HepG2 (cell line): ENCODE measurements around the gene FLOT2. TPM values are rescaled to one million over a fixed set of nuclear protein-coding genes. Genes with fewer than 3 reads are reported as not detected.

Source experiments
- ATAC-seq: fragments of 200-7000 bp; cut with Tn5 transposase; 3 replicates; pipeline ENCODE4 v1.9.1; 2020; ENCODE audit warnings: mild to moderate bottlenecking, moderate library complexity
- BruUV-seq: library from RNA; stranded (reverse); fragments of 400-500 nt; replicated peaks from 2 replicates; lab custom pipeline; 2021; lab: Mats Ljungman, UMichigan
- CTCF ChIA-PET: fragments of 300-600 bp; formaldehyde crosslinking; extraction: SDS; loops from one replicate; lab custom pipeline; 2021; ENCODE audit warnings: low total read pairs, inconsistent platforms, low intra/inter-chr PET ratio; lab: Yijun Ruan, JAX
- POLR2A ChIA-PET: fragments of 350-600 bp; sonication (Branson Sonifier 250); formaldehyde crosslinking; loops from one replicate; lab custom pipeline; 2020; ENCODE audit warnings: antibody characterized with exemption, inconsistent platforms; lab: Yijun Ruan, JAX
- DNase-seq: peaks from one replicate; pipeline ENCODE4 v3.0.0-alpha.2; 2015; ENCODE audit warnings: low spot score
- FAIRE-seq: peaks from 3 replicates; lab custom pipeline; 2011; peaks lifted over from hg19 to GRCh38; lab: Jason Lieb, UNC
- H2AFZ ChIP-seq: one replicate; pipeline ENCODE4 v1.6.1; 2011; ENCODE audit warnings: low read length, inconsistent platforms
- H3K27ac ChIP-seq: fragments of 300-600 bp; 3 replicates; pipeline ENCODE4 v1.8.0; 2011; ENCODE audit warnings: mixed run types, mild to moderate bottlenecking, mixed read lengths, low read length, inconsistent platforms; ENCODE audit not compliant: insufficient read depth; ENCODE audit errors: extremely low read length
- H3K27me3 ChIP-seq, 2 experiments: fragments of 200-600 bp in 1 of 2; 2 replicates in 1 of 2; 3 replicates in 1 of 2; pipeline versions ENCODE4 v1.6.0 to v1.8.0; 2011; ENCODE audit warnings: low read length in 2 of 2, mild to moderate bottlenecking in 2 of 2, moderate library complexity in 2 of 2, inconsistent platforms in 1 of 2; ENCODE audit not compliant: insufficient read depth in 2 of 2, control insufficient read depth in 1 of 2
- H3K36me3 ChIP-seq, 2 experiments: fragments of 200-600 bp in 1 of 2; replicated peaks in 1 of 2; 2 replicates in 1 of 2; 3 replicates in 1 of 2; pipeline versions ENCODE4 v1.5.1 to v1.8.0; 2011; ENCODE audit warnings: low read length in 2 of 2, inconsistent platforms in 1 of 2; ENCODE audit not compliant: insufficient read depth in 2 of 2, control insufficient read depth in 1 of 2
- H3K4me1 ChIP-seq: 2 replicates; pipeline ENCODE4 v1.5.1; 2012; ENCODE audit warnings: low read length, inconsistent platforms; ENCODE audit not compliant: insufficient read depth
- H3K4me2 ChIP-seq: 2 replicates; pipeline ENCODE4 v1.6.0; 2011; ENCODE audit warnings: low read depth, low read length, inconsistent platforms
- H3K4me3 ChIP-seq, 3 experiments: fragments of 200-600 bp in 1 of 3; sonication (generic), shearing (Covaris generic) in 1 of 3; replicated peaks in 1 of 3; 2 replicates each; pipeline ENCODE4 v1.5.1; 2011 to 2016; ENCODE audit warnings: low read length in 3 of 3, inconsistent platforms in 2 of 3, low read depth in 2 of 3, mild to moderate bottlenecking in 2 of 3, control low read depth in 1 of 3, mixed read lengths in 1 of 3; ENCODE audit not compliant: insufficient read depth in 1 of 3
- H3K79me2 ChIP-seq: one replicate; pipeline ENCODE4 v1.6.1; 2011; ENCODE audit warnings: low read length, inconsistent platforms; ENCODE audit not compliant: insufficient read depth
- H3K9ac ChIP-seq: 2 replicates; pipeline ENCODE4 v1.6.0; 2011; ENCODE audit warnings: mild to moderate bottlenecking, low read depth, low read length, inconsistent platforms; ENCODE audit not compliant: insufficient read depth
- H3K9me3 ChIP-seq: 2 replicates; pipeline ENCODE4 v1.5.1; 2012; ENCODE audit warnings: mild to moderate bottlenecking, low read length
- H4K20me1 ChIP-seq: 2 replicates; pipeline ENCODE4 v1.6.0; 2011; ENCODE audit warnings: inconsistent platforms, mild to moderate bottlenecking, low read length, moderate library complexity; ENCODE audit not compliant: insufficient read depth
- CAMTA2 ChIP-seq: sonication (generic); formaldehyde crosslinking; IDR thresholded peaks from 2 replicates; pipeline ENCODE4 v1.4.0; 2020; ENCODE audit warnings: mild to moderate bottlenecking, missing genetic modification reagents, borderline replicate concordance
- CREB1 ChIP-seq, 2 experiments: fragments of 450-650 bp in 1 of 2; IDR thresholded peaks; 2 replicates each; pipeline ENCODE4 v1.6.1; 2016 to 2017; ENCODE audit warnings: control low read depth in 1 of 2, mild to moderate bottlenecking in 1 of 2, missing compliant biosample characterization in 1 of 2, missing genetic modification characterization in 1 of 2
- ETV6 ChIP-seq: sonication (generic); formaldehyde crosslinking; conservative IDR thresholded peaks from 2 replicates; pipeline ENCODE4 v1.4.0; 2020; ENCODE audit warnings: missing genetic modification reagents
- FOXO1 ChIP-seq: sonication (generic); formaldehyde crosslinking; IDR thresholded peaks from 2 replicates; pipeline ENCODE4 v1.4.0; 2020; ENCODE audit warnings: missing genetic modification reagents
- MTF1 ChIP-seq: sonication (generic); formaldehyde crosslinking; IDR thresholded peaks from 2 replicates; pipeline ENCODE4 v1.5.0; 2020; ENCODE audit warnings: missing genetic modification reagents
- NR2C2 ChIP-seq: sonication (generic); formaldehyde crosslinking; IDR thresholded peaks from 2 replicates; pipeline ENCODE4 v1.4.0; 2020; ENCODE audit warnings: missing genetic modification reagents, mild to moderate bottlenecking, moderate library complexity, borderline replicate concordance
- ZNF503 ChIP-seq: sonication (generic); formaldehyde crosslinking; IDR thresholded peaks from 2 replicates; pipeline ENCODE4 v1.4.0; 2020; ENCODE audit warnings: missing genetic modification reagents
- ZSCAN25 ChIP-seq: sonication (generic); formaldehyde crosslinking; IDR thresholded peaks from 2 replicates; pipeline ENCODE4 v1.8.0; 2022; ENCODE audit warnings: mild to moderate bottlenecking, missing genetic modification reagents
- WGBS: methylation state at CpG from one replicate; pipeline ENCODE4 v1.1.6; 2017; ENCODE audit warnings: low lambda C conversion rate; 5-methylcytosine and 5-hydroxymethylcytosine counted together
- in situ Hi-C: cut with HindIII; loops from 2 replicates; pipeline ENCODE4 v1.10.0; 2017; ENCODE audit warnings: low pct_unique_long_range_greater_than_20kb; ENCODE audit not compliant: extremely low pct_ligation_motif_present
- intact Hi-C: fragments of 100-400 bp; cut with micrococcal nuclease; formaldehyde crosslinking; loops from one replicate; pipeline ENCODE4 v1.10.0; 2022; ENCODE audit not compliant: unreplicated experiment
- polyA plus RNA-seq, 8 experiments: library from polyadenylated mRNA; depleted of rRNA in 3 of 8; stranded (reverse) in 7 of 8; unstranded in 1 of 8; fragments of >200 nt; fragmentation: Illumina TruSeq in 4 of 8; extraction: Trizol in 4 of 8; gene quantifications; 2 replicates each; pipeline versions ENCODE4 v1.2.1 to v1.2.3, GENCODE V29; 2011 to 2016; ENCODE audit warnings: low read depth in 4 of 8, missing spikeins in 1 of 8, mixed read lengths in 1 of 8; ENCODE audit not compliant: insufficient read depth in 1 of 8
- total RNA-seq, 5 experiments: library from RNA; depleted of rRNA; stranded (reverse); fragments of >200 nt; fragmentation: Illumina TruSeq; extraction: Trizol; gene quantifications; 2 replicates each; pipeline ENCODE4 v1.2.3, GENCODE V29; 2016; ENCODE audit warnings: low read depth in 1 of 5
- TF ChIP-seq, protein P1 (sequence below): sonication (generic); formaldehyde crosslinking; IDR thresholded peaks from 2 replicates; pipeline ENCODE4 v1.4.0; 2020; ENCODE audit warnings: missing genetic modification reagents
- TF ChIP-seq, protein P2 (sequence below): sonication (generic); formaldehyde crosslinking; IDR thresholded peaks from 2 replicates; pipeline ENCODE4 v1.8.0; 2022; ENCODE audit warnings: mild to moderate bottlenecking, missing genetic modification reagents, moderate library complexity

FLOT2 gene
- total and polyA plus RNA-seq, 2 of the 13 experiments (the other 11 are each of a cell fraction or from before 2014, with no cell fraction given): 54.3 to 54.5 TPM

GRCh38 chr17:28925912-28926365 is 28.4 kb upstream of the FLOT2 start:
- Histone ChIP-seq H3K4me3 (no peak overlapping the region), H3K9ac (no peak overlapping the region), H4K20me1 (peaks cover 7% of the 10 kb centered on the region; the same call in 1 of the 2 replicates), H3K27ac (no peak overlapping the region), H3K27me3 (no peaks in the 10 kb centered on the region), H2AFZ (no peak overlapping the region), H3K4me1 (no peaks in the 10 kb centered on the region), H3K9me3 (no peaks in the 10 kb centered on the region), H3K79me2 (peaks cover 42% of the 10 kb centered on the region), H3K4me2 (no peak overlapping the region), H3K36me3 (peaks cover 23 to 66% of the 10 kb centered on the region in 2 experiments)
- no peak for FAIRE-seq
- intact Hi-C loops: loop anchor here (10.0 kb wide), 1 partner anchor 1841 kb away; no protein-coding TSS in a partner anchor
- ATAC-seq: no peak
- CTCF ChIA-PET: no interaction called here
- BruUV-seq: no TSS peak
- no peak for TF ChIP-seq NR2C2
- 0 out of 2 replicates have a peak, but pooled peaks have one; percentile 28 for TF ChIP-seq CREB1 (IDR thresholded peaks at IDR 0.05)
- no peak for TF ChIP-seq CREB1 (CRISPR knock-in tag; IDR thresholded peaks at IDR 0.05)
- DNase-seq: no peak
- WGBS: 98% methylated on average over 2 of the region's 2 CpGs
- POLR2A ChIA-PET: no interaction called here
- in situ Hi-C loops: no loop called here

GRCh38 chr17:28920201-28920600 is 22.7 kb upstream of the FLOT2 start:
- no peak overlapping the region for H3K27ac ChIP-seq
- no peak overlapping the region for H3K4me3 ChIP-seq
- FAIRE-seq: no peak
- no peaks in the 10 kb centered on the region for H4K20me1 ChIP-seq
- CTCF ChIA-PET: no interaction called here
- H3K4me1 ChIP-seq: no peaks in the 10 kb centered on the region
- H3K9me3 ChIP-seq: no peaks in the 10 kb centered on the region
- no peaks in the 10 kb centered on the region for H3K27me3 ChIP-seq
- no peak for DNase-seq
- no peaks in the 10 kb centered on the region for H3K79me2 ChIP-seq
- H3K9ac ChIP-seq: no peak overlapping the region
- peaks cover 45 to 87% of the 10 kb centered on the region in 2 experiments for H3K36me3 ChIP-seq
- H3K4me2 ChIP-seq: no peak overlapping the region
- no peak overlapping the region for H2AFZ ChIP-seq
- POLR2A ChIA-PET: no interaction called here
- no peak for ATAC-seq
- intact Hi-C loops: loop anchor here (10.0 kb wide), 1 partner anchor 1835 kb away; no protein-coding TSS in a partner anchor
- in situ Hi-C loops: no loop called here
- BruUV-seq: no TSS peak
- TF ChIP-seq MTF1 (no peak), CAMTA2 (CRISPR knock-in tag) (no peak), ZSCAN25 (CRISPR knock-in tag) (no peak), ZNF503 (CRISPR knock-in tag) (no peak), FOXO1 (CRISPR knock-in tag) (no peak), ETV6 (CRISPR knock-in tag) (no peak)
- TF ChIP-seq, protein P1, sequence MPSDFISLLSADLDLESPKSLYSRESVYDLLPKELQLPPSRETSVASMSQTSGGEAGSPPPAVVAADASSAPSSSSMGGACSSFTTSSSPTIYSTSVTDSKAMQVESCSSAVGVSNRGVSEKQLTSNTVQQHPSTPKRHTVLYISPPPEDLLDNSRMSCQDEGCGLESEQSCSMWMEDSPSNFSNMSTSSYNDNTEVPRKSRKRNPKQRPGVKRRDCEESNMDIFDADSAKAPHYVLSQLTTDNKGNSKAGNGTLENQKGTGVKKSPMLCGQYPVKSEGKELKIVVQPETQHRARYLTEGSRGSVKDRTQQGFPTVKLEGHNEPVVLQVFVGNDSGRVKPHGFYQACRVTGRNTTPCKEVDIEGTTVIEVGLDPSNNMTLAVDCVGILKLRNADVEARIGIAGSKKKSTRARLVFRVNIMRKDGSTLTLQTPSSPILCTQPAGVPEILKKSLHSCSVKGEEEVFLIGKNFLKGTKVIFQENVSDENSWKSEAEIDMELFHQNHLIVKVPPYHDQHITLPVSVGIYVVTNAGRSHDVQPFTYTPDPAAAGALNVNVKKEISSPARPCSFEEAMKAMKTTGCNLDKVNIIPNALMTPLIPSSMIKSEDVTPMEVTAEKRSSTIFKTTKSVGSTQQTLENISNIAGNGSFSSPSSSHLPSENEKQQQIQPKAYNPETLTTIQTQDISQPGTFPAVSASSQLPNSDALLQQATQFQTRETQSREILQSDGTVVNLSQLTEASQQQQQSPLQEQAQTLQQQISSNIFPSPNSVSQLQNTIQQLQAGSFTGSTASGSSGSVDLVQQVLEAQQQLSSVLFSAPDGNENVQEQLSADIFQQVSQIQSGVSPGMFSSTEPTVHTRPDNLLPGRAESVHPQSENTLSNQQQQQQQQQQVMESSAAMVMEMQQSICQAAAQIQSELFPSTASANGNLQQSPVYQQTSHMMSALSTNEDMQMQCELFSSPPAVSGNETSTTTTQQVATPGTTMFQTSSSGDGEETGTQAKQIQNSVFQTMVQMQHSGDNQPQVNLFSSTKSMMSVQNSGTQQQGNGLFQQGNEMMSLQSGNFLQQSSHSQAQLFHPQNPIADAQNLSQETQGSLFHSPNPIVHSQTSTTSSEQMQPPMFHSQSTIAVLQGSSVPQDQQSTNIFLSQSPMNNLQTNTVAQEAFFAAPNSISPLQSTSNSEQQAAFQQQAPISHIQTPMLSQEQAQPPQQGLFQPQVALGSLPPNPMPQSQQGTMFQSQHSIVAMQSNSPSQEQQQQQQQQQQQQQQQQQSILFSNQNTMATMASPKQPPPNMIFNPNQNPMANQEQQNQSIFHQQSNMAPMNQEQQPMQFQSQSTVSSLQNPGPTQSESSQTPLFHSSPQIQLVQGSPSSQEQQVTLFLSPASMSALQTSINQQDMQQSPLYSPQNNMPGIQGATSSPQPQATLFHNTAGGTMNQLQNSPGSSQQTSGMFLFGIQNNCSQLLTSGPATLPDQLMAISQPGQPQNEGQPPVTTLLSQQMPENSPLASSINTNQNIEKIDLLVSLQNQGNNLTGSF (CRISPR knock-in tag): no peak
- TF ChIP-seq, protein P2, sequence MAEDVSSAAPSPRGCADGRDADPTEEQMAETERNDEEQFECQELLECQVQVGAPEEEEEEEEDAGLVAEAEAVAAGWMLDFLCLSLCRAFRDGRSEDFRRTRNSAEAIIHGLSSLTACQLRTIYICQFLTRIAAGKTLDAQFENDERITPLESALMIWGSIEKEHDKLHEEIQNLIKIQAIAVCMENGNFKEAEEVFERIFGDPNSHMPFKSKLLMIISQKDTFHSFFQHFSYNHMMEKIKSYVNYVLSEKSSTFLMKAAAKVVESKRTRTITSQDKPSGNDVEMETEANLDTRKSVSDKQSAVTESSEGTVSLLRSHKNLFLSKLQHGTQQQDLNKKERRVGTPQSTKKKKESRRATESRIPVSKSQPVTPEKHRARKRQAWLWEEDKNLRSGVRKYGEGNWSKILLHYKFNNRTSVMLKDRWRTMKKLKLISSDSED: no peak
